ENCODE results near the gene AKR1D1. TPM values are rescaled to one million over a fixed set of nuclear protein-coding genes. Genes with fewer than 3 reads are reported as not detected.

AKR1D1 gene
- total RNA-seq, 1 experiment from 2014 or later: 0.10 TPM

- H3K9ac ChIP-seq (ENCODE audit: low read length): no peak overlapping the region
- H4K20me1 ChIP-seq (ENCODE audit: insufficient read depth): no peaks in the 10 kb centered on the region
- no peak overlapping the region for H3K4me2 ChIP-seq (ENCODE audit: low read length)
- ATAC-seq (no peak), DNase-seq (ENCODE audit: low read depth, low spot score) (no peak)
- no peak overlapping the region for H3K27ac ChIP-seq (ENCODE audit: low read depth, low read length)
- no peaks in the 10 kb centered on the region for H3K36me3 ChIP-seq (ENCODE audit: control insufficient read depth in 1 of 2, insufficient read depth in 2 of 2, low read length in 2 of 2)
- ChIA-PET POLR2A (no interaction called here), RAD21 (ENCODE audit: low non-redundant PET in 1 of 2, low total read pairs in 2 of 2, uncharacterized antibody in 2 of 2, unreplicated experiment in 2 of 2) (no interaction called here), CTCF (no interaction called here)
- TF ChIP-seq CEBPB (IDR thresholded peaks at IDR 0.05; ENCODE audit: low read depth) (no peak), ZFX (IDR thresholded peaks at IDR 0.05) (no peak), FOSL1 (IDR thresholded peaks at IDR 0.05; ENCODE audit: low read depth) (no peak), CTCF (IDR thresholded peaks at IDR 0.05 in 2 of 3, conservative IDR thresholded peaks at IDR 0.05 in 1 of 3; ENCODE audit: borderline replicate concordance in 1 of 3, insufficient read depth in 1 of 3, low read depth in 2 of 3, low read length in 2 of 3) (no peak), REST (IDR thresholded peaks at IDR 0.05; ENCODE audit: low read depth) (no peak), ZNF274 (IDR thresholded peaks at IDR 0.05; ENCODE audit: low read depth, low read length) (no peak), POLR2A (IDR thresholded peaks at IDR 0.05; ENCODE audit: borderline replicate concordance, extremely low read depth, insufficient read depth, insufficient read length) (no peak), EZH2phosphoT487 (IDR thresholded peaks at IDR 0.05; ENCODE audit: borderline replicate concordance) (no peak), EZH2 (IDR thresholded peaks at IDR 0.05) (no peak)
- intact Hi-C loops (cut with micrococcal nuclease): no loop called here
- no peaks in the 10 kb centered on the region for H3K27me3 ChIP-seq (ENCODE audit: insufficient read depth, low read length)
- BruUV-seq (replicated peaks): no TSS peak
- no peaks in the 10 kb centered on the region for H3K79me2 ChIP-seq (ENCODE audit: insufficient read depth, low read length)
- H3K9me2 ChIP-seq (ENCODE audit: insufficient read depth): no peaks in the 10 kb centered on the region
- no peak overlapping the region for H3K4me3 ChIP-seq (replicated peaks in 1 of 2; ENCODE audit: low read depth in 1 of 2, low read length in 2 of 2)
- H3K9me3 ChIP-seq (ENCODE audit: control insufficient read depth in 1 of 2, insufficient read depth in 1 of 2, low read depth in 1 of 2, low read length in 2 of 2): no peaks in the 10 kb centered on the region
- no peaks in the 10 kb centered on the region for H3K4me1 ChIP-seq (ENCODE audit: control insufficient read depth in 1 of 2, insufficient read depth in 2 of 2, low read length in 2 of 2)
- no peak overlapping the region for H2AFZ ChIP-seq (ENCODE audit: low read depth, low read length, poor library complexity, severe bottlenecking)
Observed at GRCh38 chr7:138064856-138065357, 11.4 kb upstream of the AKR1D1 start.
